Nucleus accumbens (tissue), 56 donors: ENCODE measurements around the gene ADAM15.

ENCODE experiments used
- DNase-seq, 56 donors: peaks; one replicate each; lab custom pipeline; 2025; lab: John Stamatoyannopoulos, UW

The ADAM15 gene

DNA sequence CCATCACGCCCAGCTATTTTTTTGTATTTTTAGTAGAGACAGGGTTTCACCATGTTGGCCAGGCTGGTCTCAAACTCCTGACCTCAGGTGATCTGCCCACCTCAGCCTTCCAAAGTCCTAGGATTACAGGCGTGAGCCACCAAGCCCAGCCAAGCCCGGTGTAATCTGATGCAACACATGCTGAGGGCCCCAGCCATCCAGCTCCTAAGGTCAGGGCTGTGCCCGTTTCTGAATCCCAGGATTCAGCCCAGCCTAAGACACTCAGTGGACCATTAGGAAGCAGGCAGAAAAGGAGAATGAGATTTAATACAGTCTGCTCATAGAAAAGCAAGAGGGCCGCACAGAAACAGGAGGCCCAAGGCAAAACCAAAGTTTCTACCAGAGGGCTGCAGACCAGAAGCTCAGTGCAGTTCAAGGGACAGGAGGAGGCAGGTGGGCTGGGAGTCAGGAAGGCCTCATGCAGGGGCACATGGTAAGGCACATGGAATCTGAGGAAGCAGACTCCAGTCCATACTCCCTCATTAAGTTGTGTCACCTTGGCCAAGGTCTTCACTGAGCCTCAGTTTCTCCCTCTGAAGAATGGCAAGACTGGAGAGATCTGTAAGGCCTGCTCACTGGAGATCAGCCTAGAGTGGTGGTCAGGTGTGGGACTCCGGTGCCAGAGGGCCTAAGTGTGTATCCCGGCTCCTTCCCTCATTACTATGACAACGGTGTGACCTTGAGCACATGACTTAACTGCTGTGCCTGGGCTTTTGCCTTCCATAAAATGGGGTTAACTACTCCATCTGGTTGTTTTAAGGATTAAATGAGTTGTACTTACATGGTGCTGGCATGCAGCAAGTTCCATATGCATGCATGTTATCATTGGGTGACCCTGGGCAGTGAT lies 2.4 kb upstream of the ADAM15 start:
- no peak for DNase-seq

DNA sequence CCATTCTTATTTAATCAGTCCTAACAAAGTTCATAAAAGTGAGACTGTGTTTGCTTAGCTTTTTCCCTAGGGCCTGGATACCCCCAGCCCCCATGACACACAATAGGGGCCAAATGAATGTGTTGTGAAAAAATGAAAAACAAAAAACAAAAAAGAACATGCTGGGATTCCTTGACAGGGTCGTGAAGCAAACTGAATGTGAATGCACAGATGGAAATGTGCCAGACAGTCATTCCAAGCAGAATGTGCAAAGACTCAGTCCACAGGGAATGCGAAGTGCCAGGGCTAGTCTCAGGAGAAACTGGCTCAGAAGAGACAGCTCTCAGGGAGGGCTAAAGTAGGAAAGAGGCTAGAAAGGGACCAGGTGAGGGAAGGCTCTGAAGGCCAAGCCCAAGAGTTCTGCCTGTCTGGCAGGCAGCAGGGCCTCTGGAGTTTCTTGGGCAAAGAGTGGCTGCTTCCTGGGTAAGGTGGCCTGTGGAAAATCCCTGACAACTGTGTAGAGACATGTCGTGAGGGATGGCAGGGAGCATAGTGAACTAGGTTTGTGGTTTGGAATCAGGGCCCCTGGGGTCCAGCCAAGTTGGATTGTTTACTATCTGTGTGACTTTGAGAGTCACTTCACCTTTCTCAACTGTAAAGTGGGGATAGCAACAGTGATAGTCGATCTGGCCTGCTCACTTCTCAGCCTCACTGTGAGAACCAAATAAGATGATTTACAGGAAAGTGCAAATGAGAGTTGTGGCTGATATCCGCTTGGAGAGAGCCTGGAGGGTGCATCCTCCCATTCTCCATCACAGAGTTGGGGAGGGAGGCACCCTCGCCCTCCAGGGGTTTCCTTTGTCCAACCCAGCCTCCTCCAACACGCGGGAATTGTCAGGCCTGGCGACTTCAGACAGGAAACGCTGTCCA lies 1.2 kb upstream of the ADAM15 start:
- DNase-seq = no peak

DNA sequence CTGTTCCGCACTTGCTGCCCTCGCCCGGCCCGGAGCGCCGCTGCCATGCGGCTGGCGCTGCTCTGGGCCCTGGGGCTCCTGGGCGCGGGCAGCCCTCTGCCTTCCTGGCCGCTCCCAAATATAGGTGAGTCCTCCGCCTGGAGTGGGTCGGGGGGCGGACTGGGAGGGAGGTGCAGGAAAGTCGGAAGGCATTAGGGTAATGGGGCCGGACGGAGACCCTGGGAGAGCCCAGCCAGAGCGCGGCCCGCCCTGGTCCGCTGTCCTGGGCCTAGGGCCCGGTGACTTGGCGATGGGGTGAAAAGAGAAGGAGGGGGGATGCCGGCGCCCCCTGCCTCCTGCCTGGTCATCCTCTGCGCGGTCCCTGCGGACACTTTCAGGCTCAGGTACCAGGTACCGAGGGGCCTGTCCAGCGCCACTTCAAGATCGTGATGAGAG lies 243 bp downstream of the ADAM15 start:
- DNase-seq = peak in 7 of 56 donors; percentile 27 to 61 (median 53)

DNA sequence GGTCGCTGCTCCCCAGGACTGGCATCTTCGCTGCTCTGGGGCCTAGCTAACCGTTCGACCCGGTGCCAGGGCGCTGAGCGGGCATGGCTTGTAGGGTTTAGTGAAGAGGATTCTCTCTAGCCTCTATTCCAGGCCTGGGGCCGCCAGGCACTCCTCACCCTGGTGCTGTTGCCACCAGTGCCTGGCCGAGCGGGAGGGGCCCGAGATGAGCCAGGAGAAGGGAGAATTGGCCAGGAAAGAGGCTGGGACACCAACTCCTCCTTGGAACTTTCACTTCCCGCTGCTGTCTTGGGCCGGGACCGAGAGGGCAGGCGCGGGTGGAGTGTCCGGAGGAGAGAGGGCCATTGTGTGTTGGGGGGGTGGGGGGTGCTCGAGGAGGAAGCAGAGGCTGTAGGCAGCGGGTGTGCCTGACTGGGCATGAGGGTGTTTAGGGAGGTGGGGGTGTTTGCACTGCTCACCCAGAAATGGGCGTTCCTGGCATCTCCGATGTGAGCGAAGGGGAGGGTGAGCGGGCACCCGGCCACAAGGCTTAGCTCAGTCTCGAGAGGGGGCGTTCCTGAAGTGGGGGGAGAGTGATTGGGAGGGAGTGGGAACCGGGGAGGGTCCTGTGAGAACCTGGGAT lies 772 bp downstream of the ADAM15 start:
- DNase-seq = peak in 39 of 56 donors; percentile 14 to 68 (median 43)

DNA sequence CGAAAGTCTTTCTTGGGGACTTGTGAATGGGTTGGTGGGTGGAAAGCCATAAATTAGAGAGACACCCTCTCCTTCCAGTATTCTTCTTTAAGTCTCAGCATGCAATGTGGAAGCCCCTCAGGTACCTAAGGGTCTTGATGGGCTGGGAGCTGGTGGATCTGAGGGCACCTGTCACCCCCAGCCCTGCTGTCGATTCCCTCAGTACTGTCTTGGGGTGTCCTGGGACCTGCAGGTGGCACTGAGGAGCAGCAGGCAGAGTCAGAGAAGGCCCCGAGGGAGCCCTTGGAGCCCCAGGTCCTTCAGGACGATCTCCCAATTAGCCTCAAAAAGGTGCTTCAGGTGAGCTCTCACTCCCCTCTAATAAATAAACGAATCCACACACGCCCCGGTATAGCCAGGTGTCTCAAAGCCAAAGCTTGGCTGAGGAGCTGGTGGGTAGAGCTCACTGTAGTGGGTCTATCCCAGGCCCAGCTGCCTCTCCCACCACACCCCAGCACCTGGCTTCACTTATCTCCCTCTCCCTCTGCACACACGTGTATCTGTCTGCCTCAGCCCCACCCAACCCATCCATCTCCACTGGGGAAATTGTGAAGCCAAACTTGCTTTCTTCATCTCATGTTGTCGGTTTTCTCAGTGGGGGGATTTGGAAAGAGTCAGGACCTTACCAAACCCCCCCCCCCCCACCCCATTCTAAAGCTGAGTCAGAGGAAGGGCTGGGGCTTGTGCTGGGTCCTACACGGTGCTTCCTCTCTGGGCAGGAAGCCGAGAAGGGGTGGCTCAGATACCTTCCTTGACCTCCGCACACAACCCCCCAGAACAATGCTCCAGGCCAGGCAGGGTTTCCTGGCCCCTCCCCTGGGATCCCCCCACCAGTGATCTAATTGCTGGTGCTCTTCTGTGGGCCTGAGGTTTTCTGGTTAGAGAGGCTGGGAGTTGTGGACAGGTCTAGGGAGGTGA lies 1.6 kb downstream of the ADAM15 start:
- peak in 3 of 56 donors; percentile 9 to 14 (median 13) for DNase-seq

DNA sequence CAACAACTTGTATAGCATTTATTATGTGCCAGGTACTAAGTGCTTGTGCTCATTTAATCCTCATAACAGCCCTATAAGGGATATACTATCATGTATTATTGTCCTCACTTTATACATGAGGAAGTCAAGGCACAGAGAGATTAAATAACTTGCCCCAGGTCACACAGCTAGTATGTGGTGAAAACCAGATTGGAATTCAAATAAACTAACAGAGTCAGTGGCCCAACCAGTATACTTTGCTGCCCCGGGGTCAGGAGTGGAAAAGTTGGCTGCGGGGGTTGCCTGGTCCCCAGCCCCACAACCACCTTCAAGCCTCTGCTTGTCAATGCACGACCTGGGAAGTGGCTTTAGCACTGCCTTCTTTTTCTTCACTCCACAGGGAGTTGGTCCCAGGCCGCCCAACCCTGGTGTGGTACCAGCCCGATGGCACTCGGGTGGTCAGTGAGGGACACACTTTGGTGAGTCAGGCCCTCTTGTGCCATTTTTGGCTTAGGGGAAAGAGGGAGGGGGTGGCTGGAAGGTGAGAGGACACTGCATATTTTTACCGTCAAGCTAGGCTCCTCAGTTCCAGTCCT lies 2.5 kb downstream of the ADAM15 start:
- DNase-seq = no peak

DNA sequence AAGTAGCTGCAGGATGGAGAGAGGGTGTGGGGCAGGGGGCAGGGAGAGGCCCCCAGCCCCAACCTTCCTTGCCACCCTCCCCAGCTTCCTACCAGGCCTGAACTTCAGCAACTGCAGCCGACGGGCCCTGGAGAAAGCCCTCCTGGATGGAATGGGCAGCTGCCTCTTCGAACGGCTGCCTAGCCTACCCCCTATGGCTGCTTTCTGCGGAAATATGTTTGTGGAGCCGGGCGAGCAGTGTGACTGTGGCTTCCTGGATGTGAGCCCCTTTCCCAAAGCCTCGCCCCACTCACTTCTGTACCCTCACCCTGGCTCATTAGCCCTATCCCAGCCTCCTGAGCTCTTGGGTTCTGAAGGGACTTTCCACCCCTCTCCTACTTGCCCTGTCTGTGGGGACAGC lies 6.0 kb downstream of the ADAM15 start:
- no peak for DNase-seq

DNA sequence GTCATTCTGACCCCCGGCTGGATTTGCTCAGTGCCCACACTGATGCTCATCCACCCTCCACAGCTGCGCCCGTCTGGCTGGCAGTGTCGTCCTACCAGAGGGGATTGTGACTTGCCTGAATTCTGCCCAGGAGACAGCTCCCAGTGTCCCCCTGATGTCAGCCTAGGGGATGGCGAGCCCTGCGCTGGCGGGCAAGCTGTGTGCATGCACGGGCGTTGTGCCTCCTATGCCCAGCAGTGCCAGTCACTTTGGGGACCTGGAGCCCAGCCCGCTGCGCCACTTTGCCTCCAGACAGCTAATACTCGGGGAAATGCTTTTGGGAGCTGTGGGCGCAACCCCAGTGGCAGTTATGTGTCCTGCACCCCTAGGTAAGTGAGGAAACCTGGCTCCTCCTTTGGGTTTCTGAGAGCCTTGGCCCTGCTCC lies 6.7 kb downstream of the ADAM15 start:
- DNase-seq = no peak

DNA sequence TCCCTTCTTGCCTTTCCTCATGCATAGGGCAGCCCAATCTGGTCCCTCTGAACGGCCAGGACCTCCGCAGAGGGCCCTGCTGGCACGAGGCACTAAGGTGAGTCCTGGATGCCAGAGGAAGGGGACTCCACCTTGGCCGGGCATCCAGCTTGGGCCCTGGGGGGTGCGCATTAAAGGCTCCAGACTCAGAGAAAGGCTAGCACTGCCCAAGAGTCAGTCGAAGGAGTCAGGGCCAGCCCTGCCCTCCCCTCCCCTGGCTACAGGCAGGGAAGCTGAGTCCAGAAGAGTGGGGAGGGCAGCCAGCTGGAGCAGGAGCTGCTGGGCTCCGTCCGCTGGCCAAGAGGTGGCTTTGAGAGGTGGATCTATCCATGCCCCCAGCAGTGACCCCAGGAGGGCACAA lies 9.6 kb downstream of the ADAM15 start:
- DNase-seq = no peak

DNA sequence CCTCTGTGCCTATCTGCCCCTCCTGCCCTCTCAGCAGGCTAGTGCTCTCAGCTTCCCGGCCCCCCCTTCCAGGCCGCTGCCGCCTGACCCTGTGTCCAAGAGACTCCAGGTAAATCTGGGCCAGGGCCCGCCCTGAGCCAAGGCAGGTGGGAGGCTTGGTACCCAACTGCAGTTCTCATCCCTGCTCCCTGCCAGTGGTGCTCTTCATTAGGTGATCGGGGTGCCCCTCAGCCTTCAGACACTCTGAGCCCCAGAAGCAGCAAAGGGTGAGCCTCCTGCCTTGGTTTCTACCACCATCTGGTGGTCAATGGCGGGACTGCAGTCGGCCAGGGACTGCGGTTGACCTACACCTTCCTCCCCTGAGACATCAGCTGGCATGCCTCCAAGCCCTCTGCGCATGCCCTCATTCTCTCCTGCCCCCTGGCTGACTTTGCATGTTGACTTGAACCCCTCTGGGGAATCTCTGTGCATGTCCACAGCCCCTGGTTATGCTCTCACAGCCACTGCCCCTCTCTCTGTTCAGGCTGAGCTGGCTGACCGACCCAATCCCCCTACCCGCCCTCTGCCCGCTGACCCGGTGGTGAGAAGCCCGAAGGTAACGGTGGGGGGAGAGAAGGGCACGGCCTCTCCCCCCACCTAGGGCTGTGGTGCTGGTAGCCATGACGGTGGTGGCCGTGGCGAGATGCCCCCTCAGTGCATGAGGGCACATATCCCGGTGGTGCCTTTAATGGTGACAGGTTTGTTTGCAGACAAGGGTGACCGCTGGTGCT lies 10.4 kb downstream of the ADAM15 start:
- peak in 48 of 56 donors; percentile 25 to 86 (median 56) for DNase-seq

DNA sequence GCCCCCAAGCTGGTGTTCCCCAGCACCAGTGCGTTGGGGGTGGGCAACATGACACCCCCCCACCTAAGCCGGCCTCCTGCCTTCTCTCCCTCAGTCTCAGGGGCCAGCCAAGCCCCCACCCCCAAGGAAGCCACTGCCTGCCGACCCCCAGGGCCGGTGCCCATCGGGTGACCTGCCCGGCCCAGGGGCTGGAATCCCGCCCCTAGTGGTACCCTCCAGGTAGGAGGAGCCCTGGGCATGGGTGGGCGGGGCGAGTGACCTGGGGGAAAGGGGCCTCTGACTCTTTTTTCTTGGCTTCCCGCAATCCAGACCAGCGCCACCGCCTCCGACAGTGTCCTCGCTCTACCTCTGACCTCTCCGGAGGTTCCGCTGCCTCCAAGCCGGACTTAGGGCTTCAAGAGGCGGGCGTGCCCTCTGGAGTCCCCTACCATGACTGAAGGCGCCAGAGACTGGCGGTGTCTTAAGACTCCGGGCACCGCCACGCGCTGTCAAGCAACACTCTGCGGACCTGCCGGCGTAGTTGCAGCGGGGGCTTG lies 11.1 kb downstream of the ADAM15 start:
- no peak for DNase-seq

DNA sequence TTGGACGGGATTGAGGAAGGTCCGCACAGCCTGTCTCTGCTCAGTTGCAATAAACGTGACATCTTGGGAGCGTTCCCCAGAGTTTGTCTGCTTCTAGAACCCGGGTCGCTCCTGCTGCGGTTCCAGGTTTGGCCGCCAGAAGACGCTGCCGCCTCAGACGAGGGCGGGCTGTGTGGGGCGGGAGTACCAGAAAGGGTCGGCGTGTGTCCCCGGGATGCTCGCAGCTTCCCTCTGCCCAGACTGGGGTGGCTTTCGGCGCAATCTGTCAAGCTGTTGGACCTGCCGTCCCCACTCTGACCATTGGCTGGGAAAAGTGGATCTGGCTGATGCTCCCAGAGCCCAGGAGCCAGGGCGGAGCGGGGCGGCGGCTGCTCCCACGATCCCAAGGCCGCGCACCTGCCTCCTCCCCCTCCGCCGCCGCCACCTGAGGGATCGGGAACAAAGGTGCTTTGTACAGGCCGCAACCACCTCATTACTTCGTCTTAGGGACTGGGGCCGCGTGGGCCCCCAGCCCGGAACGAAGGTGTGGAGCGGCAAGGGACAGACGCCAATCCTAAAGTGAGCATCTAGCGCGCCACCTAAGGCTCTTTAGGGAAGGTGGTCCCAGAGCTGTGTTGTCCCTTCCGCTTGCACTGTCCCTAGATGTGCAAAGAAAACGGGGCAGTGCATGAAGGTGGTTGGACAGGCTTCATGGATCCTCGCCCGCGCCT lies 11.7 kb downstream of the ADAM15 start:
- DNase-seq = peak in 7 of 56 donors; percentile 7 to 37 (median 16)

DNA sequence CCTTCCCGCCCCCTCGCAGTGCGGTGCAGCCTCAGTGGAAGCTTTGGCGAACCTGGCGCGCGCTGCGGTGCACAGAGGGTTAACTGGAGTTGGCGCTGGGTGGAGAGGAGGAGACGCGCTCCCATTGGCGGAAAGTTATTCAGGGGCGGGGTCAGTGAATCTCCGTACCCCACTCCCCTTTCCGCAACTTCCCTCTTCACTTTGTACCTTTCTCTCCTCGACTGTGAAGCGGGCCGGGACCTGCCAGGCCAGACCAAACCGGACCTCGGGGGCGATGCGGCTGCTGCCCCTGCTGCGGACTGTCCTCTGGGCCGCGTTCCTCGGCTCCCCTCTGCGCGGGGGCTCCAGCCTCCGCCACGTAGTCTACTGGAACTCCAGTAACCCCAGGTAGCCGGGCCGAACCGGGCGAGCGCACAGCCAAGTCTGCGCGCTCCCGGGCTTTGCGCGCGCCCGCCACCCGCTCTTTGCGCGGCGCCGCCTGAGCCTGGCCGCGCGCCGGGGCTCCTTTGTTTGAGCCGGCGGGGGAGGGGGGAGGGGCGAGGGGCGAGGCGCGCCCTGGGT lies 12.5 kb downstream of the ADAM15 start, which contains the start of gene EFNA4:
Gene EFNA4, plus strand, starts transcription at position 191 of the 561 bp plus-strand sequence. Its CDS starts 84 bp downstream, at position 275.
- peak in 40 of 56 donors; percentile 13 to 80 (median 45) for DNase-seq

DNA sequence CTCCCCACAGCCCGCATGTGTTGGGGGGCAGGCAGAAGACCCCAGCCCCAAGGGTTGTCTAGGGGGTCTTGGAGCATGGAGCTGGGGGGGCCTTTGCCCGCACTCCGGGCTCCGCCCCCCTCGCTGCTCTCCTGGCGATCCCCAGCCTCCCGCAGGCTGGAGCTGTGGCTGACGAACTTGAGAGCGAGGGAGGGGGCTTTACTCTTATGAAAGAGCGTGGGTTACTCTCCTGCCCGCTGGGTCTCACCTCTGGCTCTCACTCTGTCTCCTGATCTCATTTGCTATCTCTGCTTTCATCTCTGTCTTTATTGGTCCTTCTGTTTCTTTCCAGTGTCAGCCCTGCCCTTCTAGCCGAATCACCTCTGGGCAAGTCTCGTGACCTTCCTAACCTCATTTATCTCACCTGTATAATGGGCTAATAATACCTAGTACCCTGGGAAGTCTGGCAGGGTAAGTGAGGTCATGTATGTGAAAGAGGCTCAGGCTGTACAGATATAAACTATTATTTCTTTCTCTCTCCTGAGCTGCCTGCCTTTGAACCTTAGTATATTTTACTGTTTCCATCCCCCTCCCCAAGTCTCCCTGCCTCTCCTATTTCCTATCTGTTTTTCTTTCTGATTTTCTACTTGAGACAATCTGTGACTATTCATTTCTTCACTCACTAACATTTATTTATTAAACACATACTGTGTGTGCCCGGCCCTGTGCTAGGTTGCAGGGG lies 13.2 kb downstream of the ADAM15 start:
- no peak for DNase-seq

DNA sequence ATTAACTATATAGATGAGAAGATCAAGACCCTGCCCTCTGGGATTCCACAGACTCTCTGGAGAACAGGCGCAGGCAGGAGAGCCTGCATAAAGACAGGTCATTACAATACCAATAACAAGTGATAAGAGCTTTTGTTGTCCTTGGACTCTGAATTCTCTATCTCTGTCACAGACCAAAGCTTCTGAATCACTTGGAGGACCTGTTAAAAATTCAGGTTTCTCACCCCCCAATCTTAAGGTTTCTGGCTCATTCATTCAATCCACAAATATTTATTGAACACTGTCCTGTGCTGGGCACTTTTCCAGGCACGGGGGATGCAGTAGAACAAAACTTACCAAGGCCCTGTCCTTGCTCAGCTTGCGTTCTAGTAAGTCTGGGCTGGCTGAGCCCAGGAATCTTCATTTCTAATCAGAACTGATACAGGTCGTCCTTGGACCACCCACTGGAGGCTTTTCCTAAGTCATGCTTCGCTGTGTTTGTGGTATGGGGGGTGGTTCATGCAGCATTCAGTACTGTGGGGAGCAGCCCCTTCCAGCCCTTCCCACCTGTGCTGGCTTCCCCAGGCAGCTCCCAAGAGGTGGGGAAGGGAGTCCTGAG lies 13.8 kb downstream of the ADAM15 start:
- no peak for DNase-seq

DNA sequence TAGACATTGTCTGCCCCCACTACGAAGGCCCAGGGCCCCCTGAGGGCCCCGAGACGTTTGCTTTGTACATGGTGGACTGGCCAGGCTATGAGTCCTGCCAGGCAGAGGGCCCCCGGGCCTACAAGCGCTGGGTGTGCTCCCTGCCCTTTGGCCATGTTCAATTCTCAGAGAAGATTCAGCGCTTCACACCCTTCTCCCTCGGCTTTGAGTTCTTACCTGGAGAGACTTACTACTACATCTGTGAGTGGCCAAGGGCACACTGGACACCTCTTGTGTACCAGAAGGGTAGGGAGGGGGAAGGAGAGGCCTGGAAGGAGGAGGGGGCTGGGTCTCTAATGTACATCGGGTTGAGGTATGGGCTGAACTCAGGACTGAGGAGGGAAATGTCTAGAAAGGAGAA lies 15.7 kb downstream of the ADAM15 start:
- DNase-seq = no peak
